GM18502 (cell line): Measurements from ENCODE around the gene CHAC2.
"Not testable (repeated sequence)": the region's sequence is repeated elsewhere in the genome, so short reads cannot be mapped to it uniquely, and the experiment has no call there.

ENCODE experiments used
- ATAC-seq: cut with Tn5 transposase; IDR thresholded peaks from one replicate; pipeline ENCODE4 v1.9.1; 2021; ENCODE audit warnings: mild to moderate bottlenecking; ENCODE audit not compliant: unreplicated experiment, poor library complexity

CHAC2 gene

GRCh38 chr2:53767405-53768241, at the start of gene CHAC2:
CHAC2 (plus strand) TSS chr2:53767804; CDS start chr2:53767887, 83 bp downstream.
- peak; percentile 91 for ATAC-seq

GRCh38 chr2:53720944-53721343, 46.7 kb upstream of the CHAC2 start:
- not testable (repeated sequence) for ATAC-seq

- ATAC-seq = peak; percentile 41
Measured at GRCh38 chr2:53724536-53724935, 43.1 kb upstream of the CHAC2 start.

- ATAC-seq = no peak
Measured at GRCh38 chr2:53725662-53726061, 41.9 kb upstream of the CHAC2 start.

- no peak for ATAC-seq
Measured at GRCh38 chr2:53727921-53728320, 39.7 kb upstream of the CHAC2 start.

DNA sequence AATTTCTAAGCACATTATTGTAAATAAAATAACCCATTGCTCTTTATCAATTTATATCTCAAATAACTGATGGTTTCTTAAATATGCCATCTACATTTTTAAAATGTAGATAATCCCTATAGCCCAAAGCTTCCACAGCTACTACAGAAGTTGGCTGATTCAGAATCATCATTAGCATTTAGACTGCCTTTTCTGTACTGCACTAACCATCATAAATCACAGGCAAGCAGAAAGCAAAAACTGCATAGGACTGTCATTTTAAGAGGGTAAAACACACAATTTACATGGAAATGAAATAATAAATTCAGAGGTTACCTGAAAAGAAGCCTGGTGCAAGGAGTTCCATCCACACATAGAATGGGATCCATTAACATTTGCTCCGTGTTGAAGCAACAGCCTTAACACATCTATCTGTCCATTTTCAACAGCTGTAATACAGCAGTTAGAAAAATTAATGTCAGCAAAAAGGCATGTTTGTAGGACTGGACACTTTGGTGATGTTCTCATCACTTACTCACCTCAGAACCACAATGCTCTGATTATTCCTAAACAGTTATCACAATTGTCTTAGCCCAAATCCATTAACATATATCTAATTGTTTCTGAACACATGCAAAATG, 38.4 kb upstream of the CHAC2 start:
- no peak for ATAC-seq

- no peak for ATAC-seq
Measured at GRCh38 chr2:53737091-53737490, 30.5 kb upstream of the CHAC2 start.

GRCh38 chr2:53739032-53739431, 28.6 kb upstream of the CHAC2 start:
- no peak for ATAC-seq

GRCh38 chr2:53740170-53740569, 27.4 kb upstream of the CHAC2 start:
- ATAC-seq = no peak

- no peak for ATAC-seq
Measured at GRCh38 chr2:53744395-53745065, 23.1 kb upstream of the CHAC2 start.

- peak; percentile 33 for ATAC-seq
Measured at GRCh38 chr2:53750041-53750768, 17.4 kb upstream of the CHAC2 start.

DNA sequence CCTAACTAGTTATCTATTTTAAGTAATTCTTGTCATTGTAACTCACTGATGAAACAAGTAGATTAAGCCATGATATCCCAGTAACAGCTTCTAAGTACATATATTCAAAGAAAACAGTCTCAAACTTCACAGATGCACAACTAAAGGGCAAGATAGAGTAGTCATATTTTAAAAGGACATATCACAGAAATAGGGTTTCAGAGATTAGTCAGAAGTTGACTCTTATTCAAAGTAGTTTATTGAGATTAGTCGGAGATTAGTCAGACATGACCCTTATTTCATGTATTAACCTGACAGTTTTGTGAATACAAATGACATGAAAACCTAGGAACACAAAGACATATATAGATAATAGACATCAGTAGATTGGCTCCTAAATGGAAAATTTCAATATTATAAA, 15.9 kb upstream of the CHAC2 start:
- peak; percentile 97 for ATAC-seq

DNA sequence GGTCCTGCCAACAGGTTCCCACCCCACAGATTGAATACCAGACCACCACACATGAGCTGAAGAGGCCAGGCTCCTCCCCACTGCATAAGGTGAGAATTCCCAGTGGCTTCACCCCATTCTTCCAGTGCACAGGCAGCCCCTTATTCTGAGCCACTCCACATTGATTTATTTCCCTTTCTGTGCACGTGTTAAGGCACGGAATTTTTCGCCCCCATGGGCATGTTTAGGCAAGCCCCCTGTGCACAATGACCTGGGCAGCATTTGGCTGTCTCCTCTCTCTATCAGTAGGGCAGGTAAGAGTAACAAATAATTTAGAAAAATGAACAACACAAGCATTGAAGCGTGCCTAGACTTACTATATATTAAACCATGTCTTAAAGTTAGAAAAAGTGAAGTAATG, 15.2 kb upstream of the CHAC2 start:
- ATAC-seq = no peak

GRCh38 chr2:53753041-53753440, 14.6 kb upstream of the CHAC2 start:
- ATAC-seq = no peak

DNA sequence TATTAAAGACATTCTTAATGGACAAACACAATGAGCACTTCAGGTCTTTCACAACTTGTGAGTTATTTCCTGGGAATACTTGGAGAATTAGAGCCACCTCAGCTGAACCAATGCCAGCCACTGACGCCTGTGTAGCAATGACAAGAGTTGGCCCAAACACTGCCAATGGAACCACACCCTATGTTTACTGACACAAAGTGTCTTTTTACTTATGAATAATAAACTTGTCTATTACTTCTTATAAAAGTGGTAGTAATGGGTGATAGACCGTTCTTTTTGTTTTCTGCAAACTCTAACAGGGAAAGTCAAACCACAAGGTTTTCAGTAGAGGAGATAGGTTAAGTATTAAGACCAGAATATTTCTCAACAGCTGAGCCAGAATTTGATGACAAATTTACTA, 12.5 kb upstream of the CHAC2 start:
- no peak for ATAC-seq

GRCh38 chr2:53756644-53757043, 11.0 kb upstream of the CHAC2 start:
- ATAC-seq = no peak

- ATAC-seq = not testable (repeated sequence)
Measured at GRCh38 chr2:53757206-53757605, 10.4 kb upstream of the CHAC2 start.

DNA sequence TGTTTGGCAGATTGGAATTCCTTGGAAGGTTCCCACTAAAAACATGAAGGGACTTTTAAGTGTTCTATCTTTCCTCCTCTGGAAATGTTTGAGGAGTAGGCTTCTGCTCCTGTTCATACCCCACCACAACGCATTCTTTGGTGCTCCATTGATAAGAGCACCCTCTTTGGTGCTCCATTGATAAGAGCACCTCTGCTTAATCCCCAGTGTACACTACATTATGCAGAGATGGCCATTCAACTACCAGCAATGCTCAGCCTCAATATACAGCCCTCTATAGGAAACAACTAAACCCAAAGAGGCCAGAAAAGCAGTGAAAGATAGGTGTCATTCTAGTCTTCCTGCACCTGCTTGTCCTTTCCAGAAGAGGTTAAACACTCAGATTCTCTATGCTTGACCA, 1.8 kb upstream of the CHAC2 start:
- ATAC-seq = no peak

- ATAC-seq = peak; percentile 60
Measured at GRCh38 chr2:53768242-53768542, 588 bp downstream of the CHAC2 start.

GRCh38 chr2:53769318-53769945, 1.8 kb downstream of the CHAC2 start:
- ATAC-seq = no peak
